Left cardiac atrium (tissue), 4 donors: ENCODE measurements around the gene NLRP6. TPM values are rescaled to one million over a fixed set of nuclear protein-coding genes. Genes with fewer than 3 reads are reported as not detected.
A peak's percentile ranks its signal among the peaks of the same experiment; 100 is the strongest.
"Not testable (repeated sequence)": the region's sequence is repeated elsewhere in the genome, so short reads cannot be mapped to it uniquely, and the experiment has no call there.

Experiments
- ATAC-seq, 2 donors: fragments of 200-7000 bp; cut with Tn5 transposase; one replicate each; pipeline ENCODE4 v1.9.1; 2020; ENCODE audit warnings: mild to moderate bottlenecking in 2 of 2, moderate library complexity in 2 of 2
- DNase-seq: peaks from one replicate; pipeline ENCODE4 v3.0.0-alpha.2; 2020
- intact Hi-C, 2 donors: fragments of 100-400 bp; cut with DNase I; formaldehyde crosslinking; loops; one replicate each; pipeline versions ENCODE4 v1.14.1 to v1.15.1; 2022 to 2023
- total RNA-seq, 2 donors: library from RNA; stranded (reverse); fragmentation: NEBNext Ultra II Directional; extraction: Animal tissue kit (Norgen Biotek cat#: 25700); gene quantifications; one replicate each; pipeline ENCODE4 v1.2.1, GENCODE V29; 2021
- donor health status: DM: no; HTN: yes; CAD: no.
- donor health status: DM: no; HTN: yes; CAD: no; lungs with severe emphysema.
- donor health status: DM: yes; HTN: yes; CAD: no.
- donor health status: Dilated cardiomyopathy.

The NLRP6 gene
- total RNA-seq, 2 donors from 2014 or later, result 0.16 to 0.62 TPM

DNA sequence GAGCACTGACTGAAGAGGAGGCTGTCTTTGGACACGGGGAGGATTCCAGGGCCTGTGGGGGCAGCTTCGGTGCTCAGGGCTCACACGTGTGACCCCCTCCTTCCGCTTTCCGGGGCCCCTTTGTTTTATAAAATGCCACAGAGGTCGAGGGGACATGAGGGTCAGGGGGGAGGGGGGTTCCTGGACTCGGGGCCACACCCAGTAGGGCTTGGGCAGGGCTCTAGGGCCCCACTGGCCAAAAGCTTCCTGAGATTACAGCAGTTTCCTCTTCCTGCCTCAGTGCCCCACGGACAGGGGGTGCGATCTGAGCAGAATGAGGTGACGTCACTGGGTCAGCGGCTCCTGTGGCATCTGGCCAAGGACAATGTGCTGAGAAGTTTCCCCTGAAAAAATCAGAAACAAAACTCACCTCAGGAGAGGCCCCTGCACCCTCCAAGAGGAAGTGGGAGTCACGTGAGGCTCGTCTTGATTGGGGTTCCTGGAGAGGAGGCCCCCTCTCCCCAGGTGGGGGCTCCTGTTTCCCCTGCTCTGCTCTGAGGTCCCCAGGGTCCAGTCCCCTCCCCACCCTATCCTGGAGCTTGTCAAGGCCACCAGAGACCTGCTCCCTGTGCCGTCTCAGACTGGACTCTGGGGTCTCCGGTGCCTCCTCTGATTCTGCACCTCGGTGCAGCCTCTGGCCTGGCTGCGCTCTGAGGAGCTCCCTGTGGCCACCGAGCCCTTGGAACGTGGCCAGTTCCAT lies 48.8 kb downstream of the NLRP6 start:
- intact Hi-C loops, result no loop called here

DNA sequence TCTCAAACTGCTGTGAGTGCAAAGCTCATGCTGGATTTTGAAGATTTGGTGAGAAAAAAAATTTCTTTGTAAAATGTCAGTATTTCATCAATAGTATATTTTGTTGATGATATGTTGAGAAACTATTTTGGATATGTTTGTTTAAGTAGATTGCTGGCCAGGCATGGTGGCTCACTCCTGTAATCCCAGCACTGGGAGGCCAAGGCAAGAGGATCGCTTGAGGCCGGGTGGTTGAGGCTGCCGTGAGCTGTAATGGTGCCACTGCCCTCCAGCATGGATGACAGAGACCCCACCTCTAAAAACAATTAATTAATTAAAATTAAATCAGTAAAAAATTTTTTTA lies 49.3 kb downstream of the NLRP6 start:
- DNase-seq, result no peak
- ATAC-seq, result no peak
- intact Hi-C loops, result no loop called here

More for the DNA sequence above, 48.8 kb downstream of the NLRP6 start:
- DNase-seq, result peak; percentile 92
- peak; percentile 87 to 89 for ATAC-seq

DNA sequence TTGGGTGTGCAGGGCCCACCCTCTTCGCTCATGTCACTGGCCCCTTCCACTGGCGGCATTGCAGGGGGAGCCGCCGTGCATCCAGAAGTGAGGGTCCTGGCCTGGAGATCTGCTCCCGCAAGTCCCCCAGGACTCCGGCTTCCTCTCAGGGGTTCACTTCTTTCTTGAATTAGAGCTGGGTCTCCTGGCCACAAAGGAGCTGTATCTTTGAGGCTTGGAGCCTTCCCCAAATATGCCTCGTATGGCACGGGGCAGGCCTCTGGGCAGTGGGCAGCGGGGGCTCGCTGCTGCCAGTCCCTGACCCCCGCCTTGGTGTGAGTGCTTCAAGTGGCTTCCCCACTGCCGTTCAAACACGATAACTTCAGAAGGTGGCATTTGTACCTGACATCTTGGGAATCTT lies 49.8 kb downstream of the NLRP6 start:
- intact Hi-C loops, result no loop called here
- ATAC-seq (no peak), DNase-seq (no peak)

DNA sequence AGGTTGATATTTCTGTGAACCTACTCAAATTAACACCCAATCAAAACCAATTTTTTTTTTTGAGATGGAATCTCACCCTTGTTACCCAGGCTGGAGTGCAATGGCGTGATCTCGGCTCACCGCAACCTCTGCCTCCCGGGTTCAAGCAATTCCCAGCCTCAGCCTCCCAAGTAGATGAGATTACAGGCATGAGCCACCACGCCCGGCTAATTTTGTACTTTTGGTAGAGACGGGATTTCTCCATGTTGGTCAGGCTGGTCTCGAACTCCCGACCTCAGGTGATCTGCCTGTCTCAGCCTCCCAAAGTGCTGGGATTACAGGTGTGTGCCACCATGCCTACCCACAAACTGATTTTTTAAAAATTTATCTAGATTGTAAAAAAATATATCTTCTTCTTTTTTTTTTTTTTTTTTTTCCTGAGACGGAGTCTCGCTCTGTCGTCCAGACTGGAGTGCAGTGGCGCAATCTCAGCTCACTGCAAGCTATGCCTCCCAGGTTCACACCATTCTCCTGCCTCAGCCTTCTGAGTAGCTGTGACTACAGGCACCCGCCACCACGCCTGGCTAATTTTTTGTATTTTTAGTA lies 50.4 kb downstream of the NLRP6 start:
- ATAC-seq, DNase-seq, intact Hi-C loops: not testable (repeated sequence)

DNA sequence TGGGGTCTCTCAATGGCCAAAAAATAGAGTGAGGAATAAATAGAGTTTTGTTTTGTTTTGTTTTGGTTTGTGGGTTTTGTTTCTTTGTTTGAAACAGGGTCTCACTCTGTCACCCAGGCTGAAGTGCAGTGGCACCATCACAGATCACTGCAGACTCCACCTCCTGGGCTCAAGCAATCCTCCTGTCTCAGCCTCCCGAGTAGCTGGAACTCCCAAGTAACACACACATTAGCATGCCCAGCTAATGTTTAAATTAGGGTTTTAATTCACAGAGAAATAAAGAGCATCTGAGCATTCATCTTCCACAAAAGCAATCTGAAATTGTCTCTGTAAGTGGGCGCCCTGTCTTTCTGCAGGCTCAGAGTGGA lies 51.7 kb downstream of the NLRP6 start:
- intact Hi-C loops, result no loop called here
- no peak for ATAC-seq

DNA sequence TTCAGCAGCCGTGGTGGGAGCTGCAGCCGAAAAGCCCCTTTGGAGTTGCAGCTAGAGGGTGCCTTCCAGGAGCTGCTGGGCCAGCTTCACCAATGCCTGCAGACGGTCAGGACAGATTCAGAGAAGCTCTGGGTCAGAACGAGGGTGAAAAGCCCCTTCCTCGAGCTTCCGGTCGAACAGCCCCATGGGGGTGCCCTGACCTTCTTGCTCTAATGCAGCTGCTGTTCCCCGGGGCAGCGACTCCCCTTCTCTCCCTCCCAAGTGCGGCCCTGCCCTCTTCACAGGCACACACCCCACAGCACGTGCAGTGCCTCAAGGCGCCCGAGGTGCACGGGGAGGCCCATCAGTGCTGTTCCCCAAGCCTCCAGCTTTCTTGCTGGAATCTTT lies 52.1 kb downstream of the NLRP6 start:
- no peak for ATAC-seq
- intact Hi-C loops, result no loop called here
- DNase-seq, result no peak

More for the DNA sequence above, 51.7 kb downstream of the NLRP6 start:
- DNase-seq, result no peak

DNA sequence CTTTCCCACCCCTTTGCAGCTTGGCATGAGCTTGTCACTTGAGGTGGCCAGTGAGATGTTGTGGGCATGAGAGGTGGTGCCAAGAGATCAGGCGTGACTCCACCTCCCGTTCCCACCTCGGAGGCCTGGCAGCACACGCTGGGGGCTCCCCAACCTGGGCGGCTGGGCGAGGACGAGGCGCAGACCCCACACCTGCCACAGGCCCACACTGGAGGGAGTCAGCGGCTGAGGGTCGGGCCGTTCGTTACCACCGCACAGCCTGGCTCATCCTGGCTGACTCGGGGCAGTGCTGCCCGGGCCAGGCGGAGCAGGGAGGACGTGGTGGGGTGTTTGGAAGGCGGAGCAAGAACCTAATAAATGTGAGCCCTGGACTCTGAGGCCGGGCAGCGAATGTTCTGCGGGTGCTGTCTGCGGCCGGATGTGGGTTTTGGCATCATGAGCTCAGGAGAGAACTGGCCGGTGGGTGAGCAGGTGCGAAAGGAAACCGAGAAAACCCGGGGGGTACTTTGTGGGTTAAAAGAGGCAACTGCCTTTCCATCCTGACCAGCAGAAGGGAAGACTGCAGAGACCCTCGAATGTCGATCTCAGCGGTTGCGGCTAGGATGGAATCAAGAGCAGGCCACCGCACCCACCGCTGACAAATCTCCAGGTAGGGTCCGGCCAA lies 52.6 kb downstream of the NLRP6 start:
- intact Hi-C loops, result no loop called here
- DNase-seq, result no peak

DNA sequence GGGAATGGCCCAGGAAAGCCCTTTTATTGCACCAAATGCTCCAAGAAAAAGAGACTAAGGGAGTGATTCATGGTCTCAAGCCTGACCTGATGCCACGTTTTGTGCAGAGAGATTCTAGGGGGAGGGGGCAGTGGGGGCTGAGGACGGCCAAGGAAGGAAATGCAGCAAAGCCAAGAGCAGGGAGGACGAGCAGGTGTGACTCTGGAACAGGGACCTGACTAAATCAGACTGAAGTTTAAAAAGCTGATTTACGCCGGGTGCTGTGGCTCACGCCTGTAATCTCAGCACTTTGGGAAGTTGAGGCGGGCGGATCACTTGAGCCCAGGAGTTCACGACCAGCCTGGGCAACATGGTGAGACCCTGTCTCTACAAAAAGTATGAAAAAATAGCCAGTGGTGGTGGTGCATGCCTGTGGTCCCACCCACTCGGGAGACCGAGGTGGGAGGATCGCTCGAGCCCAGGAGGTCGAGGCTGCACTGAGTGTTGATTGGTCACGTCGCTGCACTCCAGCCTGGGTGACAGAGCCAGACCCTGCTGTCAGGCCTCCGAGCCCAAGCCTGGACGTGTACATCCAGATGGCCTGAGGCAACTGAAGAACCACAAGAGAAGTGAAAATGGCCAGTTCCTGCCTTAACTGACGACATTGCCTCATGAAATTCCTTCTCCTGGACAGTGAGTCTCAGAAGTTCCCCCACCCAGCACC lies 53.3 kb downstream of the NLRP6 start:
- intact Hi-C loops, result no loop called here
- no peak for DNase-seq
- ATAC-seq, result no peak

More for the DNA sequence above, 52.6 kb downstream of the NLRP6 start:
- no peak for ATAC-seq

DNA sequence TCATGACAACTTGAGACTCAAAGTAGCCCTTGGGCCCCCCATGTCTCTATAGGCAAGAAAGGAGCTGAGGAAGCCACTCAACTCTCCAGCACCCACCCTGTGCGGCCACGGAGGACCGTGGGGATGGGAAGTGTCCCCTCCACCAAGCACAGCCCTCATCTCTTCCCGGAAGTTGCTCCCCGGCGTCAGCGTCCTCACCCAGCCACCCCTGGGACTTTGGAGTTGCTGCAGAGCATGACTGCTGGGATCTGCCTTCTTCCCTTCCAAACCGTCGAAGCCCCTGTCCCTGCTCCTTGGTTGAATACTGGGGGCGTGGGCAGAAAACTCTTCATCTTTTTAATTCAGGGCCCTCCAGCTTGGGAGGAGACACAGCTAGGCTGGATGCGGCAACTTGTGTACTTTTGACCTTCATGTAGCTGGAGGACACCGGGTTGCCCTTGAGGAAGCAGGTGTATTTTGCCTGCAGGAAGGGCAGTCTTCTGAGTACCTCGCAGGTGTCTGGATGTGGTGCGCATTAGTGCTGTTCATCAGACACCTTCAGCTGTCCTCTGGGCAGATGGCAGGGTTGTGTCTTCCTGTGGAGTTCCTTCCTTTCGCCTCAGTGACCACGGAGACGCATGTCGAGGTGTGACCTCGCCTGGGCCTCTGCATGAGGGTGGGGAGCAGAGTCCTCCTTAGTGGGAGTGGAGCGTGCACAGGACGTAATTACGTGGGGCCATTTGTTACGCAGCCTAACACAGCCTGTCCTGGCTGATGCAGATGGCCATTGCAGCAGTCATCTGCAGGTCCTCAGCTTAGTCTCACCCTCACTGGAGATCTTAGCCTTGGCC lies 54.7 kb downstream of the NLRP6 start:
- DNase-seq, result no peak
- intact Hi-C loops, result no loop called here
- no peak for ATAC-seq

DNA sequence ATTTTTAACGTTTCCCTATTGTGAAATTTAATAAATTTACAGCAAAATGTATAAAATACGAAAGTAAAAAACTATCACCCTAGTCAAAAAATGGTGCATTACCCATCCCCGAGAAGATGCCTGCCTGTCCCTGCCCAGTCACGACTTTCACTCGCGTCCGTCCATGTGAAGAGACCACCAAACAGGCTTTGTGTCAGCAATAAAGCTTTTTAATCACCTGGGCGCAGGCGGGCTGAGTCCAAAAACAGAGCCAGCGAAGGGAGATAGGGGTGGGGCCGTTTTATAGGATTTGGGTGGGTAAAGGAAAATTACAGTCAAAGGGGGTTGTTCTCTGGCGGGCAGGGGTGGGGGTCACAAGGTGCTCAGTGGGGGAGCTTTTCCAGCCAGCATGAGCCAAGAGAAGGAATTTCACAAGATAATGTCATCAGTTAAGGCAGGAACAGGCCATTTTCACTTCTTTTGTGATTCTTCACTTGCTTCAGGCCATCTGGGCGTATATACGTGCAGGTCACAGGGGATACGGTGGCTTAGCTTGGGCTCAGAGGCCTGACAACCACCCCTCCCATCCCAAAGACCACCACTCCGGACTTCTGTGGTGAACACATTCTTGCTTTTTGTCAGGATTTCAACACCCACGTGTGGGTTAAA lies 55.5 kb downstream of the NLRP6 start:
- DNase-seq, intact Hi-C loops, ATAC-seq: not testable (repeated sequence)

DNA sequence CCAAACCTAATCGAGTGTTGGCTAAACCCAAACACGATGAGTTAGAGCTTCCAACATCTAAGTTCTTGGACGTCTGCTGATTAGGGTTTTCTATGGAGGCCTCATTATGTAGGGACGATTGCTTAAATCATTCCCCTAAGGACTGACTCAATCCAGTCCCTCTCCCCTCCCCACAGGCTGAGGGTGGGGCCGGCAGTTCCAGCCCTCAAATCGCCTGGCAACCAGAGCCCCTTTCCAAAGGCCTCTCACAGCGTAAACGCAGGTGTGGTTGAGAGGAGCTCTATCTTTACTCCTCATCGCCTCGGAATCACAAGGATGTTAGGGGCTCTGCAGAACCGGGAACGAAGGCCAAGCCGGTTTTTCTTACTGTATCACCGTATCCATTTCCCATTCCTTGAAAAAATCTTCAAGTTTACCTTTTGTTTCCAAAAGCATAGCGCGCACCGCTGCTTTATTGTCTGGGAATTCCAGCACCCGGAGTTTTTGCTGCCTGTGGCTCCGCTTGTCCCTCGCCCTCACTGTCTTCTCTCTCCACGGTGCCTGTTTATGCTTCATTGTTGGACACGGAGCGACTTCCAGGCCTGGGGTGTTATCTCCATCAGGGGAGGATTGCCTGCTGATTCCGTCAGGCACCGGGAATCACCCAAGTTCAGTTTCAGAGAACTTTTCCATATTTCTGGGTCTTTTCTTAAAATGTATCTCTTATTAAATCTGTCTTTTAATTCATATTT lies 56.2 kb downstream of the NLRP6 start:
- DNase-seq (peak; percentile 68), ATAC-seq (peak; percentile 51 to 83)
- intact Hi-C loops, result no loop called here

Other genes with a start within 250 kb of the NLRP6 start
- gene SCGB1C1, start 85.3 kb upstream of the NLRP6 start, total RNA-seq, result not detected
- gene BET1L, start 71.0 kb upstream of the NLRP6 start, total RNA-seq, result 10 to 100 TPM; 27.6 to 44.5 TPM
- gene RIC8A, start 70.7 kb upstream of the NLRP6 start, total RNA-seq, result 10 to 100 TPM; 54.1 to 67.4 TPM
- 10 to 100 TPM; 21.1 to 21.6 TPM for gene SIRT3, start 42.1 kb upstream of the NLRP6 start, total RNA-seq
- 10 to 100 TPM; 75.5 to 87.3 TPM for gene PSMD13, start 41.4 kb upstream of the NLRP6 start, total RNA-seq
- gene PGGHG, start 10.7 kb downstream of the NLRP6 start, total RNA-seq, result 10 to 100 TPM; 10.8 to 15.8 TPM
- not detected for gene IFITM5, start 21.1 kb downstream of the NLRP6 start, total RNA-seq
- 100 to 1,000 TPM; 420 to 494 TPM for gene IFITM2, start 29.4 kb downstream of the NLRP6 start, total RNA-seq
- gene IFITM1, start 35.6 kb downstream of the NLRP6 start, total RNA-seq, result 100 to 1,000 TPM; 151 to 215 TPM
- 100 to 1,000 TPM; 669 to 779 TPM for gene IFITM3, start 42.5 kb downstream of the NLRP6 start, total RNA-seq
- 1 to 10 TPM; 2.1 to 2.4 TPM for gene B4GALNT4, start 91.1 kb downstream of the NLRP6 start, total RNA-seq
- under 1 TPM; 0.52 to 0.68 TPM for gene PKP3, start 115.8 kb downstream of the NLRP6 start, total RNA-seq
- gene SIGIRR, start 136.6 kb downstream of the NLRP6 start, total RNA-seq, result 10 to 100 TPM; 35.4 to 36.7 TPM
- gene ANO9, start 163.6 kb downstream of the NLRP6 start, total RNA-seq, result 1 to 10 TPM in 1 of 2 donors, under 1 TPM in 1; 0.55 to 1.6 TPM
- 10 to 100 TPM; 21.5 to 26.5 TPM for gene PTDSS2, start 171.9 kb downstream of the NLRP6 start, total RNA-seq
- gene RNH1, start 228.8 kb downstream of the NLRP6 start, total RNA-seq, result 100 to 1,000 TPM; 153 to 159 TPM